Measurements from ENCODE around the gene KCTD5. TPM values are rescaled to one million over a fixed set of nuclear protein-coding genes. Genes with fewer than 3 reads are reported as not detected.
A peak's percentile ranks its signal among the peaks of the same experiment; 100 is the strongest.

KCTD5 gene
- total RNA-seq, 6 experiments from 2014 or later, result 27.1 to 30.9 (median 28.8) TPM

GRCh38 chr16:2748757-2749455, 66.6 kb downstream of the KCTD5 start:
- DNase-seq, result no peak
- peaks cover 14% of the 10 kb centered on the region for H3K4me1 Mint-ChIP-seq (ENCODE audit: low read depth)
- no peak overlapping the region for H3K4me3 Mint-ChIP-seq
- no peak for TF ChIP-seq CTCF (IDR thresholded peaks at IDR 0.05)
- peaks cover 26% of the 10 kb centered on the region for H3K36me3 Mint-ChIP-seq (ENCODE audit: low read depth)
- no peaks in the 10 kb centered on the region; the same call in 1 of the 2 replicates for H3K9me3 Mint-ChIP-seq
- H3K27me3 Mint-ChIP-seq (ENCODE audit: insufficient read depth), result peaks cover 2% of the 10 kb centered on the region
- no peak overlapping the region for H3K27ac Mint-ChIP-seq

- Mint-ChIP-seq H3K27me3 (ENCODE audit: insufficient read depth) (peaks cover 3% of the 10 kb centered on the region), H3K4me1 (ENCODE audit: low read depth) (peaks cover 20% of the 10 kb centered on the region), H3K4me3 (no peak overlapping the region), H3K9me3 (no peaks in the 10 kb centered on the region; the same call in 1 of the 2 replicates), H3K36me3 (ENCODE audit: low read depth) (peaks cover 32% of the 10 kb centered on the region), H3K27ac (no peak overlapping the region)
- no peak for TF ChIP-seq CTCF (IDR thresholded peaks at IDR 0.05)
- no peak for DNase-seq
Measured at GRCh38 chr16:2749476-2749875, 67.2 kb downstream of the KCTD5 start.

GRCh38 chr16:2749936-2750335, 67.6 kb downstream of the KCTD5 start:
- H3K27ac Mint-ChIP-seq, result no peak overlapping the region
- H3K9me3 Mint-ChIP-seq, result no peaks in the 10 kb centered on the region; the same call in 1 of the 2 replicates
- DNase-seq, result no peak
- H3K27me3 Mint-ChIP-seq (ENCODE audit: insufficient read depth), result peaks cover 3% of the 10 kb centered on the region
- H3K36me3 Mint-ChIP-seq (ENCODE audit: low read depth), result peaks cover 37% of the 10 kb centered on the region
- H3K4me1 Mint-ChIP-seq (ENCODE audit: low read depth), result peaks cover 24% of the 10 kb centered on the region
- no peak for TF ChIP-seq CTCF (IDR thresholded peaks at IDR 0.05)
- no peak overlapping the region for H3K4me3 Mint-ChIP-seq

GRCh38 chr16:2751577-2752034, 69.3 kb downstream of the KCTD5 start:
- Mint-ChIP-seq H3K4me3 (peak overlapping the region; percentile 92), H3K27me3 (ENCODE audit: insufficient read depth) (peaks cover 3% of the 10 kb centered on the region), H3K27ac (peak overlapping the region; percentile 99), H3K4me1 (ENCODE audit: low read depth) (peaks cover 41% of the 10 kb centered on the region), H3K9me3 (no peaks in the 10 kb centered on the region; the same call in 1 of the 2 replicates), H3K36me3 (ENCODE audit: low read depth) (peaks cover 50% of the 10 kb centered on the region)
- no peak for TF ChIP-seq CTCF (IDR thresholded peaks at IDR 0.05)
- no peak for DNase-seq

- Mint-ChIP-seq H3K27ac (peak within 1 kb of the TSS; percentile 99), H3K9me3 (no peaks in the 10 kb centered on the region; the same call in 1 of the 2 replicates), H3K4me1 (ENCODE audit: low read depth) (peaks cover 47% of the 10 kb centered on the region), H3K4me3 (peak within 1 kb of the TSS; percentile 92), H3K27me3 (ENCODE audit: insufficient read depth) (peaks cover 5% of the 10 kb centered on the region), H3K36me3 (ENCODE audit: low read depth) (peaks cover 57% of the 10 kb centered on the region)
- DNase-seq, result peak; percentile 92
- no peak for TF ChIP-seq CTCF (IDR thresholded peaks at IDR 0.05)
Measured at GRCh38 chr16:2752035-2752849, 69.9 kb downstream of the KCTD5 start, which contains the start of gene SRRM2. Gene SRRM2, plus strand, starts transcription at chr16:2752638. Its CDS starts 3,727 bp downstream, at chr16:2756365.
